Smooth muscle cell (in vitro differentiated cells): Measurements from ENCODE around the gene SMIM41. TPM values are rescaled to one million over a fixed set of nuclear protein-coding genes. Genes with fewer than 3 reads are reported as not detected.

Experiments
- DNase-seq: peaks from one replicate; lab custom pipeline; 2025; ENCODE audit not compliant: unreplicated experiment; lab: John Stamatoyannopoulos, UW
- H2AFZ ChIP-seq: fragments of 200-600 bp; sonication (generic); 2 replicates; pipeline ENCODE4 v1.6.0; 2016; ENCODE audit warnings: antibody characterized with exemption, low read depth, mild to moderate bottlenecking
- H3F3A ChIP-seq: fragments of 200-600 bp; sonication (generic); 2 replicates; pipeline ENCODE4 v1.6.0; 2017; ENCODE audit warnings: antibody characterized with exemption, low read depth
- H3K27ac ChIP-seq: fragments of 200-600 bp; sonication (generic); 2 replicates; pipeline ENCODE4 v1.5.1; 2016; ENCODE audit warnings: low read depth, mild to moderate bottlenecking
- H3K27me3 ChIP-seq: fragments of 200-600 bp; sonication (generic); 2 replicates; pipeline ENCODE4 v1.6.1; 2016; ENCODE audit warnings: low read depth, mild to moderate bottlenecking
- H3K36me3 ChIP-seq: fragments of 200-600 bp; sonication (generic); 2 replicates; pipeline ENCODE4 v1.5.1; 2016; ENCODE audit warnings: low read depth
- H3K4me1 ChIP-seq: fragments of 200-600 bp; sonication (generic); 2 replicates; pipeline ENCODE4 v1.5.1; 2016; ENCODE audit warnings: low read depth
- H3K4me2 ChIP-seq: fragments of 200-600 bp; sonication (generic); 2 replicates; pipeline ENCODE4 v1.6.0; 2016; ENCODE audit warnings: mild to moderate bottlenecking
- H3K4me3 ChIP-seq: fragments of 200-600 bp; sonication (generic); 2 replicates; pipeline ENCODE4 v1.5.1; 2016; ENCODE audit warnings: mild to moderate bottlenecking
- H3K79me2 ChIP-seq: fragments of 200-600 bp; sonication (generic); 2 replicates; pipeline ENCODE4 v1.6.0; 2016; ENCODE audit warnings: low read depth, mild to moderate bottlenecking
- H3K9ac ChIP-seq: fragments of 200-600 bp; sonication (generic); 2 replicates; pipeline ENCODE4 v1.6.0; 2016; ENCODE audit warnings: low read depth
- H3K9me3 ChIP-seq: fragments of 200-600 bp; sonication (generic); replicated peaks from 2 replicates; pipeline ENCODE4 v1.5.1; 2016; ENCODE audit warnings: low read depth
- H4K20me1 ChIP-seq: fragments of 200-600 bp; sonication (generic); 2 replicates; pipeline ENCODE4 v1.6.0; 2016; ENCODE audit warnings: low read depth
- CTCF ChIP-seq: fragments of 200-600 bp; sonication (generic); IDR thresholded peaks from 2 replicates; pipeline ENCODE4 v1.5.1; 2017; ENCODE audit warnings: borderline replicate concordance, mild to moderate bottlenecking, antibody characterized with exemption; ENCODE audit not compliant: insufficient read depth, poor library complexity, severe bottlenecking
- WGBS: methylation state at CpG from one replicate; pipeline ENCODE4 v1.1.7; 2016; ENCODE audit warnings: low lambda C conversion rate; 5-methylcytosine and 5-hydroxymethylcytosine counted together
- polyA plus RNA-seq: library from polyadenylated mRNA; unstranded; fragments of >200 nt; fragmentation: Nextera tagmentation; extraction: Ambion mirVana; gene quantifications from 2 replicates; pipeline ENCODE4 v1.2.1, GENCODE V29; 2016
- total RNA-seq: library from RNA; depleted of rRNA; stranded (reverse); fragments of >200 nt; gene quantifications from 2 replicates; pipeline ENCODE4 v1.2.3, GENCODE V29; 2014

The SMIM41 gene
- total and polyA plus RNA-seq, 2 experiments from 2014 or later, result not detected

- 92% methylated on average over 3 of the region's 3 CpGs for WGBS
- Histone ChIP-seq H3F3A (peaks cover 7% of the 10 kb centered on the region), H3K79me2 (peaks cover 28% of the 10 kb centered on the region), H3K36me3 (no peaks in the 10 kb centered on the region), H3K4me2 (no peak overlapping the region), H3K4me3 (no peak overlapping the region), H4K20me1 (peaks cover 36% of the 10 kb centered on the region), H3K27me3 (no peaks in the 10 kb centered on the region), H3K9me3 (no peaks in the 10 kb centered on the region), H3K27ac (no peak overlapping the region), H3K9ac (no peak overlapping the region), H2AFZ (no peak overlapping the region), H3K4me1 (peaks cover 13% of the 10 kb centered on the region)
- no peak for DNase-seq
- TF ChIP-seq CTCF, result no peak
Observed at GRCh38 chr12:52041035-52041434, 38.5 kb upstream of the SMIM41 start.

- Histone ChIP-seq H3K27ac (no peak overlapping the region), H3K79me2 (peaks cover 28% of the 10 kb centered on the region), H3K9me3 (no peaks in the 10 kb centered on the region), H3K4me1 (peaks cover 8% of the 10 kb centered on the region), H3K27me3 (no peaks in the 10 kb centered on the region), H3K4me2 (no peak overlapping the region), H4K20me1 (peaks cover 36% of the 10 kb centered on the region), H3K9ac (no peak overlapping the region), H2AFZ (no peak overlapping the region), H3K4me3 (no peak overlapping the region), H3F3A (peaks cover 4% of the 10 kb centered on the region), H3K36me3 (no peaks in the 10 kb centered on the region)
- no peak for DNase-seq
- no peak for TF ChIP-seq CTCF
- 71% methylated on average over 6 of the region's 6 CpGs for WGBS
Observed at GRCh38 chr12:52041695-52042123, 37.8 kb upstream of the SMIM41 start.

- H3K4me2 ChIP-seq, result no peak overlapping the region
- no peak overlapping the region for H3K27ac ChIP-seq
- peaks cover 36% of the 10 kb centered on the region for H4K20me1 ChIP-seq
- no peak overlapping the region for H3K9ac ChIP-seq
- no peaks in the 10 kb centered on the region for H3K9me3 ChIP-seq
- TF ChIP-seq CTCF, result no peak
- no peaks in the 10 kb centered on the region for H3K36me3 ChIP-seq
- no peak overlapping the region for H2AFZ ChIP-seq
- peaks cover 4% of the 10 kb centered on the region for H3F3A ChIP-seq
- peaks cover 7% of the 10 kb centered on the region for H3K4me1 ChIP-seq
- DNase-seq, result no peak
- H3K4me3 ChIP-seq, result no peak overlapping the region
- no peaks in the 10 kb centered on the region for H3K27me3 ChIP-seq
- 97% methylated on average over 8 of the region's 8 CpGs for WGBS
- H3K79me2 ChIP-seq, result peaks cover 27% of the 10 kb centered on the region
Observed at GRCh38 chr12:52042706-52043385, 36.7 kb upstream of the SMIM41 start.
